CD8-positive, alpha-beta memory T cell (primary cell): ENCODE data around the gene GRN. TPM values are rescaled to one million over a fixed set of nuclear protein-coding genes. Genes with fewer than 3 reads are reported as not detected.

ENCODE experiments used
- CTCF ChIA-PET: fragments of 350-600 bp; sonication (Branson Sonifier 250); formaldehyde crosslinking; loops from one replicate; lab custom pipeline; 2021; ENCODE audit warnings: antibody characterized with exemption; lab: Charles Lee
- POLR2A ChIA-PET: fragments of 350-600 bp; sonication (Branson Sonifier 250); formaldehyde crosslinking; loops from one replicate; lab custom pipeline; 2021; ENCODE audit warnings: antibody characterized with exemption; lab: Charles Lee
- DNase-seq, 5 donors: peaks; one replicate each; pipeline versions ENCODE4 v3.0.0 to v3.0.0-alpha.2; 2020 to 2022; ENCODE audit warnings: mixed read lengths in 1 of 5
- H3K27ac ChIP-seq: one replicate; pipeline ENCODE4 v1.7.0; 2013; ENCODE audit warnings: low read depth, mild to moderate bottlenecking, low read length, moderate library complexity
- H3K27me3 ChIP-seq: 2 replicates; pipeline ENCODE4 v1.7.0; 2013; ENCODE audit warnings: low read length, mild to moderate bottlenecking; ENCODE audit not compliant: insufficient read depth, poor library complexity, severe bottlenecking
- H3K36me3 ChIP-seq: 2 replicates; pipeline ENCODE4 v1.7.0; 2013; ENCODE audit warnings: mild to moderate bottlenecking, low read length, moderate library complexity; ENCODE audit not compliant: insufficient read depth
- H3K4me1 ChIP-seq: 2 replicates; pipeline ENCODE4 v1.7.0; 2013; ENCODE audit warnings: mild to moderate bottlenecking, low read length, moderate library complexity; ENCODE audit not compliant: insufficient read depth
- H3K4me3 ChIP-seq: 2 replicates; pipeline ENCODE4 v1.7.0; 2013; ENCODE audit warnings: mild to moderate bottlenecking, low read length
- H3K9me3 ChIP-seq: 2 replicates; pipeline ENCODE4 v1.7.0; 2013; ENCODE audit warnings: mild to moderate bottlenecking, low read length
- H3K27ac Mint-ChIP-seq, 8 donors: one replicate each; pipeline ENCODE4 v1.8.0; 2020 to 2021; ENCODE audit warnings: mixed read lengths in 8 of 8, mild to moderate bottlenecking in 6 of 8, inconsistent platforms in 3 of 8, moderate library complexity in 3 of 8
- H3K27me3 Mint-ChIP-seq, 2 donors: one replicate each; pipeline ENCODE4 v1.8.0; 2020 to 2021; ENCODE audit warnings: mixed read lengths in 2 of 2, mild to moderate bottlenecking in 1 of 2, moderate library complexity in 1 of 2
- H3K36me3 Mint-ChIP-seq, 3 donors: one replicate each; pipeline ENCODE4 v1.8.0; 2020 to 2021; ENCODE audit warnings: mixed read lengths in 3 of 3, inconsistent platforms in 1 of 3, mild to moderate bottlenecking in 1 of 3
- H3K4me1 Mint-ChIP-seq, 3 donors: one replicate each; pipeline ENCODE4 v1.8.0; 2020 to 2021; ENCODE audit warnings: mixed read lengths in 3 of 3, inconsistent platforms in 1 of 3, mild to moderate bottlenecking in 1 of 3
- H3K4me3 Mint-ChIP-seq, 7 donors: one replicate each; pipeline ENCODE4 v1.8.0; 2020 to 2021; ENCODE audit warnings: mixed read lengths in 7 of 7, mild to moderate bottlenecking in 6 of 7, moderate library complexity in 4 of 7, inconsistent platforms in 2 of 7
- H3K9me3 Mint-ChIP-seq, 5 donors: one replicate each; pipeline ENCODE4 v1.8.0; 2020 to 2022; ENCODE audit warnings: mixed read lengths in 5 of 5, mild to moderate bottlenecking in 3 of 5, moderate library complexity in 2 of 5, inconsistent platforms in 1 of 5
- polyA plus RNA-seq: library from polyadenylated mRNA; unstranded; fragments of 300-500 nt; fragmentation: Illumina TruSeq; gene quantifications from one replicate; pipeline ENCODE4 v1.2.3, GENCODE V29; 2021
- total RNA-seq, 2 experiments: library from RNA; stranded (reverse); gene quantifications; one replicate each; pipeline ENCODE4 v1.2.3, GENCODE V29; 2021

Gene GRN
- total and polyA plus RNA-seq, 3 experiments from 2014 or later, result 48.7 to 56.4 (median 50.3) TPM

- no peak overlapping the region for H3K27ac ChIP-seq
- no peaks in the 10 kb centered on the region for H3K27me3 ChIP-seq
- Mint-ChIP-seq H3K4me1 (peaks cover 0 to 6% (median 6%) of the 10 kb centered on the region in 3 donors), H3K4me3 (no peak overlapping the region), H3K27ac (no peak overlapping the region), H3K27me3 (peaks cover 11 to 19% of the 10 kb centered on the region in 2 donors), H3K9me3 (no peaks in the 10 kb centered on the region), H3K36me3 (no peaks in the 10 kb centered on the region)
- no peak for DNase-seq
- H3K9me3 ChIP-seq, result no peaks in the 10 kb centered on the region
- CTCF ChIA-PET, result interaction anchor here (1.2 to 5.6 kb wide), 4 partner anchors 8 to 149 kb away, joined by 3 to 31 read pairs (median 10); partner anchors contain the start of gene GRN
- POLR2A ChIA-PET, result no interaction called here
- no peak overlapping the region for H3K4me3 ChIP-seq
- H3K4me1 ChIP-seq, result no peaks in the 10 kb centered on the region
- no peaks in the 10 kb centered on the region for H3K36me3 ChIP-seq
These were observed 13.9 kb downstream of the GRN start for GRCh38 chr17:44359006-44359405.

GRCh38 chr17:44359458-44360143 lies 14.5 kb downstream of the GRN start:
- H3K4me3 Mint-ChIP-seq, result no peak overlapping the region
- no peaks in the 10 kb centered on the region for H3K9me3 Mint-ChIP-seq
- Histone ChIP-seq H3K27me3 (no peaks in the 10 kb centered on the region), H3K4me1 (no peaks in the 10 kb centered on the region), H3K36me3 (no peaks in the 10 kb centered on the region), H3K27ac (no peak overlapping the region), H3K9me3 (no peaks in the 10 kb centered on the region), H3K4me3 (no peak overlapping the region)
- H3K27ac Mint-ChIP-seq, result no peak overlapping the region
- peaks cover 0 to 7% (median 6%) of the 10 kb centered on the region in 3 donors for H3K4me1 Mint-ChIP-seq
- CTCF ChIA-PET, result interaction anchor here (2.8 to 5.6 kb wide), 3 partner anchors 8 to 149 kb away, joined by 9 to 31 read pairs (median 12); partner anchors contain the start of gene GRN
- H3K27me3 Mint-ChIP-seq, result peaks cover 11 to 23% of the 10 kb centered on the region in 2 donors
- no peaks in the 10 kb centered on the region for H3K36me3 Mint-ChIP-seq
- DNase-seq, result no peak
- POLR2A ChIA-PET, result no interaction called here

- Histone ChIP-seq H3K27ac (no peak overlapping the region), H3K4me3 (no peak overlapping the region), H3K9me3 (no peaks in the 10 kb centered on the region), H3K4me1 (no peaks in the 10 kb centered on the region), H3K36me3 (no peaks in the 10 kb centered on the region), H3K27me3 (no peaks in the 10 kb centered on the region)
- DNase-seq, result no peak
- CTCF ChIA-PET, result interaction anchor here (0.7 to 5.6 kb wide), 2 partner anchors 9 to 119 kb away, joined by 3 to 31 read pairs; no protein-coding TSS in a partner anchor
- Mint-ChIP-seq H3K9me3 (no peaks in the 10 kb centered on the region), H3K36me3 (no peaks in the 10 kb centered on the region), H3K27ac (peak overlapping the region in 1 of 8 donors; percentile 55), H3K4me3 (peak overlapping the region in 1 of 7 donors; percentile 8), H3K27me3 (peaks cover 16 to 20% of the 10 kb centered on the region in 2 donors), H3K4me1 (peaks cover 0 to 7% (median 5%) of the 10 kb centered on the region in 3 donors)
- POLR2A ChIA-PET, result no interaction called here
These were observed 15.0 kb downstream of the GRN start for GRCh38 chr17:44360144-44360533.

GRCh38 chr17:44360826-44361225 lies 15.7 kb downstream of the GRN start:
- Histone ChIP-seq H3K4me3 (no peak overlapping the region), H3K27ac (no peak overlapping the region), H3K36me3 (no peaks in the 10 kb centered on the region), H3K4me1 (no peaks in the 10 kb centered on the region), H3K27me3 (no peaks in the 10 kb centered on the region), H3K9me3 (no peaks in the 10 kb centered on the region)
- ChIA-PET POLR2A (interaction anchor here (0.7 kb wide), 1 partner anchor 88 kb away, joined by 4 read pairs; no protein-coding TSS in a partner anchor), CTCF (interaction anchor here (0.7 to 5.6 kb wide), 3 partner anchors 10 to 120 kb away, joined by 3 to 31 read pairs (median 11); partner anchors contain the start of gene GRN)
- H3K27me3 Mint-ChIP-seq, result peaks cover 22 to 23% of the 10 kb centered on the region in 2 donors
- H3K9me3 Mint-ChIP-seq, result no peaks in the 10 kb centered on the region
- H3K36me3 Mint-ChIP-seq, result no peaks in the 10 kb centered on the region
- H3K4me1 Mint-ChIP-seq, result peaks cover 0 to 7% (median 3%) of the 10 kb centered on the region in 3 donors
- H3K27ac Mint-ChIP-seq, result no peak overlapping the region
- peak overlapping the region in 1 of 7 donors; percentile 8 for H3K4me3 Mint-ChIP-seq
- DNase-seq, result no peak

- Histone ChIP-seq H3K4me1 (no peaks in the 10 kb centered on the region), H3K27me3 (no peaks in the 10 kb centered on the region), H3K9me3 (no peaks in the 10 kb centered on the region), H3K4me3 (no peak overlapping the region), H3K36me3 (no peaks in the 10 kb centered on the region), H3K27ac (no peak overlapping the region)
- CTCF ChIA-PET, result interaction anchor here (0.6 to 5.6 kb wide), 4 partner anchors 10 to 30 kb away, joined by 3 to 31 read pairs (median 8); partner anchors contain the start of gene GRN
- Mint-ChIP-seq H3K36me3 (no peaks in the 10 kb centered on the region), H3K9me3 (no peaks in the 10 kb centered on the region), H3K27ac (peak overlapping the region in 1 of 8 donors; percentile 39), H3K27me3 (peaks cover 23 to 30% of the 10 kb centered on the region in 2 donors), H3K4me1 (peaks cover 0 to 7% (median 3%) of the 10 kb centered on the region in 3 donors), H3K4me3 (peak overlapping the region in 3 of 7 donors; percentile 11 to 49 (median 33))
- DNase-seq, result no peak
- POLR2A ChIA-PET, result interaction anchor here (0.5 to 0.7 kb wide), 2 partner anchors 73 to 87 kb away, joined by 3 to 4 read pairs; no protein-coding TSS in a partner anchor
These were observed 16.5 kb downstream of the GRN start for GRCh38 chr17:44361292-44362260.

DNA sequence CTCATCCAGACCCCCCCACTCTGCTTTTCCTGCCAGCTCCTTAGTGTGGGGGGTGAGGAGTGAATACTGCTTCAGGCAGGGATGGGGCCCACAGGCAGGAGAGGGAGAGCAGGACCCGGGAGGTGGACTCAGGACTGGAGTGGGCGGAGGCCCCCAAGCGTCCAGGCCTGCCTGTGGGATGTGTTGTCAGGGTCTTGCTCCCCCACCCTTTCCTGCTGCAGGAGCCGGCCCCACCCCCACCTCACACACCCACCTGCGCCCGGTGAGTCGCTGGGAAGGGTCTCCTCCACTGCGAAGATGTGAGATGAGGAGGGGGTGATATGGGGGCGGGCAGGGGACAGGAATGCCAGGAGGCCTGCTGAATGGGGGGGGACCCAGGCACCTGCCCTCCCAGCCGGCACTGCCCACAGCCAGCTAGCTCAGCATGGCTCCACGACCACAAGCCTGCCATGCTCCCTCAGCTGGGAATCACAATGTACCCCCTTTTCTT lies 17.4 kb downstream of the GRN start:
- Histone ChIP-seq H3K36me3 (no peaks in the 10 kb centered on the region), H3K27me3 (no peaks in the 10 kb centered on the region), H3K9me3 (no peaks in the 10 kb centered on the region), H3K27ac (no peak overlapping the region), H3K4me1 (no peaks in the 10 kb centered on the region), H3K4me3 (no peak overlapping the region)
- DNase-seq, result no peak
- Mint-ChIP-seq H3K9me3 (no peaks in the 10 kb centered on the region), H3K27me3 (peaks cover 26 to 38% of the 10 kb centered on the region in 2 donors), H3K4me1 (peaks cover 0 to 7% (median 3%) of the 10 kb centered on the region in 3 donors), H3K27ac (peak overlapping the region in 1 of 8 donors; percentile 78), H3K36me3 (no peaks in the 10 kb centered on the region), H3K4me3 (peak overlapping the region in 2 of 7 donors; percentile 49 to 72)
- CTCF ChIA-PET, result interaction anchor here (1.3 to 5.6 kb wide), 5 partner anchors 8 to 1047 kb away, joined by 3 to 31 read pairs (median 11); partner anchors contain the start of gene GRN
- POLR2A ChIA-PET, result interaction anchor here (0.5 to 1.7 kb wide), 2 partner anchors 9 to 72 kb away, joined by 3 to 15 read pairs; no protein-coding TSS in a partner anchor

GRCh38 chr17:44362949-44363612 lies 18.0 kb downstream of the GRN start:
- POLR2A ChIA-PET, result interaction anchor here (0.5 to 1.7 kb wide), 2 partner anchors 9 to 68 kb away, joined by 3 to 15 read pairs; no protein-coding TSS in a partner anchor
- H3K9me3 Mint-ChIP-seq, result no peaks in the 10 kb centered on the region
- CTCF ChIA-PET, result interaction anchor here (0.6 to 5.6 kb wide), 13 partner anchors 9 to 1046 kb away, joined by 3 to 31 read pairs (median 4); partner anchors contain the start of genes GRN and ITGA2B
- no peaks in the 10 kb centered on the region for H3K27me3 ChIP-seq
- H3K4me3 ChIP-seq, result peak overlapping the region; percentile 53
- DNase-seq, result no peak
- peaks cover 26 to 42% of the 10 kb centered on the region in 2 donors for H3K27me3 Mint-ChIP-seq
- no peaks in the 10 kb centered on the region for H3K36me3 ChIP-seq
- no peaks in the 10 kb centered on the region for H3K4me1 ChIP-seq
- H3K4me3 Mint-ChIP-seq, result peak overlapping the region; percentile 20 to 87 (median 74)
- no peaks in the 10 kb centered on the region for H3K36me3 Mint-ChIP-seq
- no peaks in the 10 kb centered on the region for H3K9me3 ChIP-seq
- peaks cover 0 to 7% (median 3%) of the 10 kb centered on the region in 3 donors for H3K4me1 Mint-ChIP-seq
- peak overlapping the region in 1 of 8 donors; percentile 78 for H3K27ac Mint-ChIP-seq
- peak overlapping the region; percentile 43 for H3K27ac ChIP-seq
